Measurements from ENCODE around the gene MROH2B. TPM values are rescaled to one million over a fixed set of nuclear protein-coding genes. Genes with fewer than 3 reads are reported as not detected.

Gene MROH2B
- not detected for total RNA-seq
- polyA plus RNA-seq (ENCODE audit: insufficient read length in 6 of 6) = 1 to 10 TPM in 1 of 6 donors, under 1 TPM in 5; 0.20 to 2.7 (median 0.63) TPM
- long read RNA-seq, donor 1 = 0 reads
- long read RNA-seq, donor 2 = 0 reads
- long read RNA-seq, donor 3 = 0 reads
- long read RNA-seq, donor 4 = 0 reads
- long read RNA-seq, donor 5 = 0 reads
- long read RNA-seq, donor 6 = 0 reads
- long read RNA-seq, donor 7 = 0 reads
- long read RNA-seq, donor 8 = 0 reads
- long read RNA-seq, donor 9 = 0 reads
- long read RNA-seq, donor 10 = 0 reads
- long read RNA-seq, donor 11 = 0 reads
- long read RNA-seq, donor 12 = 0 reads

GRCh38 chr5:41071242-41071641 is at the start of gene MROH2B:
Gene MROH2B, minus strand, starts transcription at chr5:41071342. Its CDS starts 490 bp downstream, at chr5:41070852.
- no peaks in the 10 kb centered on the region for H3K36me3 ChIP-seq
- no peaks in the 10 kb centered on the region for H3K4me1 ChIP-seq
- H3K9me3 ChIP-seq = no peaks in the 10 kb centered on the region
- H3K27ac ChIP-seq = no peak within 1 kb of the TSS
- no peak within 1 kb of the TSS for H3K4me3 ChIP-seq
- DNase-seq (no peak), ATAC-seq (no peak)
- no peak for TF ChIP-seq CTCF (IDR thresholded peaks at IDR 0.05)
- no peaks in the 10 kb centered on the region for H3K27me3 ChIP-seq
- intact Hi-C loops (cut with DNase I) = no loop called here

DNA sequence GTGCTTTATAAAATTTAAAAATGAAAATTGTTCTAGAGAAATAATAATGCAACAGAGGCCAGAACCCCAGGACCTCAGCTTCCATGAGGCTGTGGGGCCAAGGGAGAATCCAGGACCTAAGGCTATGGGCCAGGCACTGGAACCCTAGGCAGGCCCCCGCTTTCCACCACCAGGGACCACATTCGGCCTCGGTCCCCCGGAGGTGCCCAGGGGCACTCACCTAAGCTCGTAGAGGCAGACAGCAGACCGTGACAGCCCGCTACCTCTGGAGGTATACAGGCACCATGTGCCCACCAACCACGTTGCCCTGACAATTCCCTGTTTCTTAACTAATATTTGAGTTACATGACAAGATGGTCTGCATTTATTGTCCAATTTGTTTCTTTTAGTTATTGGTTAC is 49.5 kb upstream of the MROH2B start:
- no peak for TF ChIP-seq CTCF (IDR thresholded peaks at IDR 0.05)
- Histone ChIP-seq H3K27me3 (no peaks in the 10 kb centered on the region), H3K4me1 (no peaks in the 10 kb centered on the region), H3K36me3 (no peaks in the 10 kb centered on the region), H3K27ac (no peak overlapping the region), H3K9me3 (no peaks in the 10 kb centered on the region), H3K4me3 (no peak overlapping the region)
- intact Hi-C loops (cut with DNase I) = no loop called here
- ATAC-seq (no peak), DNase-seq (peak in 1 of 4 donors; percentile 56)

- DNase-seq (no peak), ATAC-seq (no peak)
- Histone ChIP-seq H3K27ac (no peak overlapping the region), H3K36me3 (no peaks in the 10 kb centered on the region), H3K4me3 (no peak overlapping the region), H3K4me1 (no peaks in the 10 kb centered on the region), H3K9me3 (no peaks in the 10 kb centered on the region), H3K27me3 (no peaks in the 10 kb centered on the region)
- intact Hi-C loops (cut with DNase I) = no loop called here
- no peak for TF ChIP-seq CTCF (IDR thresholded peaks at IDR 0.05)
Measured at GRCh38 chr5:41118177-41118576, 47.0 kb upstream of the MROH2B start.

GRCh38 chr5:41115281-41115680 is 44.1 kb upstream of the MROH2B start:
- no peaks in the 10 kb centered on the region for H3K27me3 ChIP-seq
- DNase-seq (no peak), ATAC-seq (peak; percentile 47)
- no peak overlapping the region for H3K27ac ChIP-seq
- no peaks in the 10 kb centered on the region for H3K36me3 ChIP-seq
- intact Hi-C loops (cut with DNase I) = no loop called here
- no peaks in the 10 kb centered on the region for H3K9me3 ChIP-seq
- no peaks in the 10 kb centered on the region for H3K4me1 ChIP-seq
- no peak for TF ChIP-seq CTCF (IDR thresholded peaks at IDR 0.05)
- no peak overlapping the region for H3K4me3 ChIP-seq

DNA sequence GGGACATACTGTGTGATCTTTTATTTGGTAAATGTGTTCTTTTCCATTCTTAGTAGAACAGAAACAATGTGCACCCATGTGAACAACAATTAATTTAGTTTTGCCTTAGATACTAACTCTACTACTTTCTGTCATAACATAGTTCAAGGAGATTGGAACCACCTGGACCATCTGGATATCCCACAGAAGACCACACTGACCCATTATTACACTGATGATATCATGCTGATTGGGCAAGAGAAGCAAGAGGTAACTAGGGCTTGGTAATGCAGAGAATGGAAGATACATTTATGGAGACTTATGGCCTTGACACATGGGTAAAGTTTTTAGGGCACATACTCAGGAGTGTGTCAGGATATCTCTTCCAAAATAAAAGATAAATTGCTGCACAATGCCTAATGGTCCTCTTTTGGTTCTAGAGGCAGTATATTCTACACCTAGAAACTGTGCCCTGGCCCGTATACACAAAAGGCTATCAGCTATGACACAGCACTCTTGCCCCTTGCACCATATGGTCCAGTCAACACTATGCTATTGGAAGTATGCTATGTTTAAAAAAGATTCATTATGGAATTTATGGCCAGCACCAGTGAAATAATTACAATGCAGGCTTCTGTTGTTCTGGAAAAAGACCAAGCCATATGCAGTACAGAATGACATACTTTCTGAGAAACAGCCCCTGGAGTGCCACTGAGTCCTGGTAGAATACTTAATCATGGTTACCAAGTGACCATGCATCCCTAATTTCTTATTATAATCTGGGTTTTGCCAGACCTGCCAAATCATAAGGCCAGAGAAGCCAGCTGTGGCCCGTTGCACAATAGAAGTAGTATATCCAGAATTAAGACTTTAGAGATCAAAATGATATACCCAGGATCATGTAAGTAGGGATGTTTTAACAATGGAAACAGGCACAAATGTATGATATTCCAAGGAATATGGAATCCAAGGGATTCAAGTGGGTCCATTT is 41.6 kb upstream of the MROH2B start:
- no peak overlapping the region for H3K27ac ChIP-seq
- no peaks in the 10 kb centered on the region for H3K36me3 ChIP-seq
- DNase-seq = no peak
- no peaks in the 10 kb centered on the region for H3K27me3 ChIP-seq
- intact Hi-C loops (cut with DNase I) = no loop called here
- H3K4me3 ChIP-seq = no peak overlapping the region
- no peak for TF ChIP-seq CTCF (IDR thresholded peaks at IDR 0.05)
- no peaks in the 10 kb centered on the region for H3K9me3 ChIP-seq
- no peak for ATAC-seq
- no peaks in the 10 kb centered on the region for H3K4me1 ChIP-seq
